GM12878 (cell line): ENCODE results near the gene RGS1. TPM values are rescaled to one million over a fixed set of nuclear protein-coding genes. Genes with fewer than 3 reads are reported as not detected.
A peak's percentile ranks its signal among the peaks of the same experiment; 100 is the strongest.

Experiments
- ASH2L ChIP-seq: fragments of 300-600, 200-600 bp; sonication (generic); IDR thresholded peaks from 2 replicates; pipeline ENCODE4 v1.6.1; 2017; ENCODE audit warnings: low read depth, mild to moderate bottlenecking, borderline replicate concordance
- BHLHE40 ChIP-seq, 2 experiments: fragments of 450-650 bp in 1 of 2; IDR thresholded peaks; 2 replicates each; pipeline ENCODE4 v1.6.1; 2011 to 2017; ENCODE audit warnings: low read depth in 2 of 2, borderline replicate concordance in 1 of 2, improper control_type of control experiment in 1 of 2, low read length in 1 of 2, mild to moderate bottlenecking in 1 of 2
- CEBPB ChIP-seq, 2 experiments: fragments of 150-350 bp in 1 of 2; IDR thresholded peaks; 2 replicates each; pipeline ENCODE4 v1.6.1; 2012 to 2014; ENCODE audit warnings: low read depth in 2 of 2, low read length in 2 of 2, borderline replicate concordance in 1 of 2, inconsistent platforms in 1 of 2
- CHD1 ChIP-seq: IDR thresholded peaks from 2 replicates; pipeline ENCODE4 v1.6.1; 2012; ENCODE audit warnings: low read depth, low read length, improper control_type of control experiment
- IKZF2 ChIP-seq, 2 experiments: fragments of 450-650 bp; IDR thresholded peaks; 2 replicates each; pipeline ENCODE4 v1.6.1; 2017; ENCODE audit warnings: mild to moderate bottlenecking in 2 of 2, moderate library complexity in 2 of 2
- MEF2B ChIP-seq: fragments of 450-650 bp; IDR thresholded peaks from 2 replicates; pipeline ENCODE4 v1.6.1; 2018; ENCODE audit warnings: mild to moderate bottlenecking, moderate library complexity; ENCODE audit not compliant: partially characterized antibody, poor library complexity, severe bottlenecking
- MLLT1 ChIP-seq: fragments of 450-650 bp; IDR thresholded peaks from 2 replicates; pipeline ENCODE4 v1.6.1; 2016; ENCODE audit warnings: mild to moderate bottlenecking
- NR2F1 ChIP-seq: fragments of 450-650 bp; conservative IDR thresholded peaks from 2 replicates; pipeline ENCODE4 v1.6.1; 2017; ENCODE audit warnings: mild to moderate bottlenecking
- SUZ12 ChIP-seq: fragments of 200-600 bp; sonication (generic); IDR thresholded peaks from one replicate; pipeline ENCODE4 v1.6.1; 2018; ENCODE audit warnings: antibody characterized with exemption, mild to moderate bottlenecking; ENCODE audit not compliant: unreplicated experiment
- WRNIP1 ChIP-seq: IDR thresholded peaks from 2 replicates; pipeline ENCODE4 v1.6.1; 2011; ENCODE audit warnings: low read depth, low read length, improper control_type of control experiment, borderline replicate concordance
- ZNF687 ChIP-seq: fragments of 450-650 bp; IDR thresholded peaks from 2 replicates; pipeline ENCODE4 v1.6.1; 2017; ENCODE audit warnings: mild to moderate bottlenecking, moderate library complexity
- polyA plus RNA-seq, 11 experiments: library from polyadenylated mRNA; depleted of rRNA in 4 of 11; unstranded in 6 of 11; stranded (reverse) in 5 of 11; fragments of >200 nt; fragmentation: Nextera tagmentation in 4 of 11; fragmentation: Illumina TruSeq in 1 of 11; extraction: Ambion mirVana in 4 of 11; extraction: Trizol in 1 of 11; gene quantifications; 1 replicate in 1 of 11; 2 replicates in 10 of 11; pipeline versions ENCODE4 v1.2.1 to v1.2.3, GENCODE V29; 2011 to 2016; ENCODE audit warnings: inconsistent platforms in 2 of 11, missing spikeins in 2 of 11, low read depth in 1 of 11
- total RNA-seq, 4 experiments: library from RNA; depleted of rRNA in 3 of 4; stranded (reverse); fragments of >200 nt in 3 of 4; fragmentation: Illumina TruSeq in 1 of 4; extraction: Trizol in 1 of 4; gene quantifications; 2 replicates each; pipeline versions ENCODE4 v1.2.1 to v1.2.3, GENCODE V29; 2013 to 2021
- TF ChIP-seq, protein P1 (sequence below): fragments of 450-650 bp; formaldehyde crosslinking; IDR thresholded peaks from 2 replicates; pipeline ENCODE4 v1.4.0; 2020; ENCODE audit warnings: mild to moderate bottlenecking, moderate library complexity
- TF ChIP-seq, protein P2 (sequence below): fragments of 150-350 bp; IDR thresholded peaks from 2 replicates; pipeline ENCODE4 v1.6.1; 2014; ENCODE audit warnings: mild to moderate bottlenecking, low read depth, low read length
- TF ChIP-seq, protein P3 (sequence below): IDR thresholded peaks from 2 replicates; pipeline ENCODE4 v1.6.1; 2012; ENCODE audit warnings: mild to moderate bottlenecking, low read depth, low read length

Gene RGS1
- total and polyA plus RNA-seq, 10 of the 15 experiments (the other 5 are each of a cell fraction or from before 2014, with no cell fraction given): 20.7 to 882 (median 45.9) TPM

DNA sequence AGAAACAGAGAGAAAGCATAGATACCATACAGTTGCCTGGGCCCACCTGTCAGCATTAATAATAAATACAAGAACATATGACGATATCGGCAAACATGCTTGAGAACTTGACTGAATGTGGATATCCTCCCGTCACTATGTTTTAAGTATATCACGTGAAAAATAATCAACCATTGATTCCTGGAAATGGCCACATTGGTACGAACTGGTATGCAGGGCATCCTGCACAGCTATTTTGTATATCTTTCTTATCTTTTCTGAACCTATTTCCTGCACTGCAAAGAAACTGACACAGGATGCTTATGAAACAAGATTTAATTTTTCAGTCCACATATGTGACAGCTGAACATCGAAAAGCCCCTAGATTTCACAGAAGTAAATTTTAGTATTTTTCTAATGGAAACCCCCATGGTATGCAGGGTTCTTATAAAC lies 22.8 kb upstream of the RGS1 start (continued):
- TF ChIP-seq, protein P1, sequence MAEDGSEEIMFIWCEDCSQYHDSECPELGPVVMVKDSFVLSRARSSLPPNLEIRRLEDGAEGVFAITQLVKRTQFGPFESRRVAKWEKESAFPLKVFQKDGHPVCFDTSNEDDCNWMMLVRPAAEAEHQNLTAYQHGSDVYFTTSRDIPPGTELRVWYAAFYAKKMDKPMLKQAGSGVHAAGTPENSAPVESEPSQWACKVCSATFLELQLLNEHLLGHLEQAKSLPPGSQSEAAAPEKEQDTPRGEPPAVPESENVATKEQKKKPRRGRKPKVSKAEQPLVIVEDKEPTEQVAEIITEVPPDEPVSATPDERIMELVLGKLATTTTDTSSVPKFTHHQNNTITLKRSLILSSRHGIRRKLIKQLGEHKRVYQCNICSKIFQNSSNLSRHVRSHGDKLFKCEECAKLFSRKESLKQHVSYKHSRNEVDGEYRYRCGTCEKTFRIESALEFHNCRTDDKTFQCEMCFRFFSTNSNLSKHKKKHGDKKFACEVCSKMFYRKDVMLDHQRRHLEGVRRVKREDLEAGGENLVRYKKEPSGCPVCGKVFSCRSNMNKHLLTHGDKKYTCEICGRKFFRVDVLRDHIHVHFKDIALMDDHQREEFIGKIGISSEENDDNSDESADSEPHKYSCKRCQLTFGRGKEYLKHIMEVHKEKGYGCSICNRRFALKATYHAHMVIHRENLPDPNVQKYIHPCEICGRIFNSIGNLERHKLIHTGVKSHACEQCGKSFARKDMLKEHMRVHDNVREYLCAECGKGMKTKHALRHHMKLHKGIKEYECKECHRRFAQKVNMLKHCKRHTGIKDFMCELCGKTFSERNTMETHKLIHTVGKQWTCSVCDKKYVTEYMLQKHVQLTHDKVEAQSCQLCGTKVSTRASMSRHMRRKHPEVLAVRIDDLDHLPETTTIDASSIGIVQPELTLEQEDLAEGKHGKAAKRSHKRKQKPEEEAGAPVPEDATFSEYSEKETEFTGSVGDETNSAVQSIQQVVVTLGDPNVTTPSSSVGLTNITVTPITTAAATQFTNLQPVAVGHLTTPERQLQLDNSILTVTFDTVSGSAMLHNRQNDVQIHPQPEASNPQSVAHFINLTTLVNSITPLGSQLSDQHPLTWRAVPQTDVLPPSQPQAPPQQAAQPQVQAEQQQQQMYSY: no peak
- TF ChIP-seq CHD1: peak; percentile 13; the same call in 1 of the 2 replicates
- TF ChIP-seq MLLT1: peak; percentile 45; the same call in 1 of the 2 replicates
- TF ChIP-seq MEF2B: peak; percentile 20
- no peak for TF ChIP-seq NR2F1
- TF ChIP-seq, protein P2, sequence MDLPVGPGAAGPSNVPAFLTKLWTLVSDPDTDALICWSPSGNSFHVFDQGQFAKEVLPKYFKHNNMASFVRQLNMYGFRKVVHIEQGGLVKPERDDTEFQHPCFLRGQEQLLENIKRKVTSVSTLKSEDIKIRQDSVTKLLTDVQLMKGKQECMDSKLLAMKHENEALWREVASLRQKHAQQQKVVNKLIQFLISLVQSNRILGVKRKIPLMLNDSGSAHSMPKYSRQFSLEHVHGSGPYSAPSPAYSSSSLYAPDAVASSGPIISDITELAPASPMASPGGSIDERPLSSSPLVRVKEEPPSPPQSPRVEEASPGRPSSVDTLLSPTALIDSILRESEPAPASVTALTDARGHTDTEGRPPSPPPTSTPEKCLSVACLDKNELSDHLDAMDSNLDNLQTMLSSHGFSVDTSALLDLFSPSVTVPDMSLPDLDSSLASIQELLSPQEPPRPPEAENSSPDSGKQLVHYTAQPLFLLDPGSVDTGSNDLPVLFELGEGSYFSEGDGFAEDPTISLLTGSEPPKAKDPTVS: no peak
- TF ChIP-seq WRNIP1: no peak
- TF ChIP-seq CEBPB (IDR thresholded peaks at IDR 0.05; ENCODE audit: borderline replicate concordance in 1 of 2, low read depth in 2 of 2, low read length in 2 of 2): no peak
- TF ChIP-seq IKZF2 (IDR thresholded peaks at IDR 0.05): no peak
- no peak for TF ChIP-seq ASH2L
- peak; percentile 64; the same call in 1 of the 2 replicates for TF ChIP-seq ZNF687
- no peak for TF ChIP-seq SUZ12
- TF ChIP-seq, protein P3, sequence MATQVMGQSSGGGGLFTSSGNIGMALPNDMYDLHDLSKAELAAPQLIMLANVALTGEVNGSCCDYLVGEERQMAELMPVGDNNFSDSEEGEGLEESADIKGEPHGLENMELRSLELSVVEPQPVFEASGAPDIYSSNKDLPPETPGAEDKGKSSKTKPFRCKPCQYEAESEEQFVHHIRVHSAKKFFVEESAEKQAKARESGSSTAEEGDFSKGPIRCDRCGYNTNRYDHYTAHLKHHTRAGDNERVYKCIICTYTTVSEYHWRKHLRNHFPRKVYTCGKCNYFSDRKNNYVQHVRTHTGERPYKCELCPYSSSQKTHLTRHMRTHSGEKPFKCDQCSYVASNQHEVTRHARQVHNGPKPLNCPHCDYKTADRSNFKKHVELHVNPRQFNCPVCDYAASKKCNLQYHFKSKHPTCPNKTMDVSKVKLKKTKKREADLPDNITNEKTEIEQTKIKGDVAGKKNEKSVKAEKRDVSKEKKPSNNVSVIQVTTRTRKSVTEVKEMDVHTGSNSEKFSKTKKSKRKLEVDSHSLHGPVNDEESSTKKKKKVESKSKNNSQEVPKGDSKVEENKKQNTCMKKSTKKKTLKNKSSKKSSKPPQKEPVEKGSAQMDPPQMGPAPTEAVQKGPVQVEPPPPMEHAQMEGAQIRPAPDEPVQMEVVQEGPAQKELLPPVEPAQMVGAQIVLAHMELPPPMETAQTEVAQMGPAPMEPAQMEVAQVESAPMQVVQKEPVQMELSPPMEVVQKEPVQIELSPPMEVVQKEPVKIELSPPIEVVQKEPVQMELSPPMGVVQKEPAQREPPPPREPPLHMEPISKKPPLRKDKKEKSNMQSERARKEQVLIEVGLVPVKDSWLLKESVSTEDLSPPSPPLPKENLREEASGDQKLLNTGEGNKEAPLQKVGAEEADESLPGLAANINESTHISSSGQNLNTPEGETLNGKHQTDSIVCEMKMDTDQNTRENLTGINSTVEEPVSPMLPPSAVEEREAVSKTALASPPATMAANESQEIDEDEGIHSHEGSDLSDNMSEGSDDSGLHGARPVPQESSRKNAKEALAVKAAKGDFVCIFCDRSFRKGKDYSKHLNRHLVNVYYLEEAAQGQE: no peak
- TF ChIP-seq BHLHE40 (IDR thresholded peaks at IDR 0.05; ENCODE audit: borderline replicate concordance in 1 of 2, low read depth in 2 of 2, low read length in 1 of 2): peak in 1 of 2 experiments; percentile 50; a peak in 2 of 4 replicates
